Neural crest cell (in vitro differentiated cells): ENCODE results near the gene A1BG. TPM values are rescaled to one million over a fixed set of nuclear protein-coding genes. Genes with fewer than 3 reads are reported as not detected.

Source experiments
- DNase-seq: peaks from one replicate; pipeline ENCODE4 v3.0.0; 2021; ENCODE audit warnings: low read depth, mixed read lengths, low spot score
- H3K27ac Mint-ChIP-seq: one replicate; pipeline ENCODE4 v1.8.0; 2021; ENCODE audit warnings: mild to moderate bottlenecking, mixed read lengths; ENCODE audit not compliant: unreplicated experiment
- H3K27me3 Mint-ChIP-seq: 2 replicates; pipeline ENCODE4 v1.8.0; 2021; ENCODE audit warnings: low read depth, mild to moderate bottlenecking, mixed read lengths
- H3K36me3 Mint-ChIP-seq: 2 replicates; pipeline ENCODE4 v1.8.0; 2021; ENCODE audit warnings: low read depth, mild to moderate bottlenecking, mixed read lengths
- H3K4me1 Mint-ChIP-seq: 2 replicates; pipeline ENCODE4 v1.8.0; 2021; ENCODE audit warnings: mixed read lengths
- H3K4me3 Mint-ChIP-seq: one replicate; pipeline ENCODE4 v1.8.0; 2021; ENCODE audit warnings: mild to moderate bottlenecking, mixed read lengths
- H3K9me3 Mint-ChIP-seq: 2 replicates; pipeline ENCODE4 v1.8.0; 2021; ENCODE audit warnings: mixed read lengths
- CTCF ChIP-seq: fragments of 200-600 bp; sonication (generic); conservative IDR thresholded peaks from 2 replicates; pipeline ENCODE4 v1.5.0; 2021; ENCODE audit warnings: antibody characterized with exemption, mild to moderate bottlenecking
- total RNA-seq: library from RNA; stranded (reverse); gene quantifications from 2 replicates; pipeline ENCODE4 v1.2.1, GENCODE V29; 2021

The A1BG gene
- total RNA-seq, 1 donor from 2014 or later = 17.8 TPM

- peaks cover 12% of the 10 kb centered on the region for H3K36me3 Mint-ChIP-seq
- H3K27ac Mint-ChIP-seq = no peak overlapping the region
Observed at GRCh38 chr19:58399903-58400302, 46.6 kb upstream of the A1BG start.

DNA sequence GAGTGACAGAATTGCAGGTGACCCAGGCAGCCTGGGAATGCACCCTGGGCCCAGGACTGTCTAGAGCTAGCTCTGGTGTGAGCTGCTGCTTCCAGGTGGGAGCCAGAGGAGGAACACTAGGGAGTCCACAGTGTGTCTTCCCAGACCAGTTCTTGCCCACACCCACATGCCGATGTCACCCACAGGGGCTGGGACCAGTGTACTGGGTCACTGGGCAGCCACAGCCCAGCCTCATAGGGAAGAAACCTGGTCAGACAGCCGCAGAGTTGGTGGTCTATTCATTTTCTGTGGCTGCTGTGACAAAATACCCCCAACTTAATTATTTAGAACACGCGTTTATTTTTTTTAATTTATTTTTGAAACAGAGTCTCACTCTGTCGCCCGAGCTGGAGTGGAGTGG, 45.3 kb upstream of the A1BG start:
- TF ChIP-seq CTCF = no peak
- no peak for DNase-seq
- Mint-ChIP-seq H3K27ac (no peak overlapping the region), H3K27me3 (peaks cover 27% of the 10 kb centered on the region), H3K36me3 (peaks cover 16% of the 10 kb centered on the region), H3K9me3 (no peaks in the 10 kb centered on the region), H3K4me1 (peaks cover 31% of the 10 kb centered on the region), H3K4me3 (peak overlapping the region; percentile 81)

More at GRCh38 chr19:58399903-58400302, 46.6 kb upstream of the A1BG start:
- peaks cover 21% of the 10 kb centered on the region for H3K27me3 Mint-ChIP-seq
- H3K4me3 Mint-ChIP-seq = peak overlapping the region; percentile 94
- no peaks in the 10 kb centered on the region for H3K9me3 Mint-ChIP-seq
- DNase-seq = no peak
- TF ChIP-seq CTCF = no peak
- peaks cover 35% of the 10 kb centered on the region for H3K4me1 Mint-ChIP-seq

DNA sequence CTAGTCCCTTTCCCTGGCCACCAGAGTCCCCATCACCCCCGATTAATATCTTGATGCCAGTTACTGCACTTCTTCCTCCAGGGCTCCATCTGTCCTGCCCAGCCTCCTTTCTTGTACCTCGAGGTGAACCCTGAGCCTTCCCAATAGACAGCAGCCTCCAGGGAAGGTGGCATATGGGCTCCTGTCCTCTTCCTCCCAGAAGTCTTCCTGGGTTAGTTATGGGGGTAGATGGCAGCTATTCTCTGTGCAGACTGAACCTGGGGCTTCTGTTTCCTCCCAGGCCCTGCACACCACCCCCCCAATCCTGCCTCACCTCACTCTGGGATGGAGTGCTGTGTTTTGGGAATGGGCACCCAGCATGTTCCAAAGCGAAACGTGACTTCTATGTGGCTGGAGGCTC, 44.8 kb upstream of the A1BG start:
- peak overlapping the region; percentile 81 for H3K4me3 Mint-ChIP-seq
- DNase-seq = no peak
- peaks cover 16% of the 10 kb centered on the region for H3K36me3 Mint-ChIP-seq
- peaks cover 29% of the 10 kb centered on the region for H3K4me1 Mint-ChIP-seq
- TF ChIP-seq CTCF = no peak
- H3K27ac Mint-ChIP-seq = no peak overlapping the region
- peaks cover 27% of the 10 kb centered on the region for H3K27me3 Mint-ChIP-seq
- no peaks in the 10 kb centered on the region for H3K9me3 Mint-ChIP-seq

DNA sequence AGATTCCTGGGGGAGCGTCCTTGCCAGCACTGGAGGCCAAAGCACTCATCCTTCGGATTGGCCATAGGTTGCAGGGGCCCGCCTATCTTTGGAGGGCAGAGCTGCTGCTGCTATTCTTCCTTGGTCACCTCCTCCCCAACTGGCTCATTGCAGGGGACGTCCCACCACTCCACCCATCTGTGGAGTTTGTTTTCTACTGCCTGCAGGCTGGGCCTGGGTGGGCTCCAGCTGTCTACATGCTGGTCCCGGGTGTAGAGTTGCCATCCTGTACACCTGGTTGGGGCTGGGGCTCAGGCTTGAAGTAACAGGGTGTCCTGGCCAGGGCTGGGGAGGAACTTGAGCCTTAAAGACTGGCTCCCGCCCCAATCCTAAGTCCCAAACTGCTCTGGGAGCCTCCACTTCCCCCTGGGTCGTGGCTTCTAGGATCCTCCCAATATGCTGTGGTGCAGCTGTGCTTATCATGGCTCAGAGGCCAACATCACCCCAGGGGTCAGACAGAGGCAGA, 44.3 kb upstream of the A1BG start:
- Mint-ChIP-seq H3K36me3 (peaks cover 16% of the 10 kb centered on the region), H3K27ac (no peak overlapping the region), H3K27me3 (peaks cover 27% of the 10 kb centered on the region), H3K9me3 (no peaks in the 10 kb centered on the region), H3K4me1 (peaks cover 26% of the 10 kb centered on the region), H3K4me3 (peak overlapping the region; percentile 81)
- no peak for TF ChIP-seq CTCF
- DNase-seq = no peak

DNA sequence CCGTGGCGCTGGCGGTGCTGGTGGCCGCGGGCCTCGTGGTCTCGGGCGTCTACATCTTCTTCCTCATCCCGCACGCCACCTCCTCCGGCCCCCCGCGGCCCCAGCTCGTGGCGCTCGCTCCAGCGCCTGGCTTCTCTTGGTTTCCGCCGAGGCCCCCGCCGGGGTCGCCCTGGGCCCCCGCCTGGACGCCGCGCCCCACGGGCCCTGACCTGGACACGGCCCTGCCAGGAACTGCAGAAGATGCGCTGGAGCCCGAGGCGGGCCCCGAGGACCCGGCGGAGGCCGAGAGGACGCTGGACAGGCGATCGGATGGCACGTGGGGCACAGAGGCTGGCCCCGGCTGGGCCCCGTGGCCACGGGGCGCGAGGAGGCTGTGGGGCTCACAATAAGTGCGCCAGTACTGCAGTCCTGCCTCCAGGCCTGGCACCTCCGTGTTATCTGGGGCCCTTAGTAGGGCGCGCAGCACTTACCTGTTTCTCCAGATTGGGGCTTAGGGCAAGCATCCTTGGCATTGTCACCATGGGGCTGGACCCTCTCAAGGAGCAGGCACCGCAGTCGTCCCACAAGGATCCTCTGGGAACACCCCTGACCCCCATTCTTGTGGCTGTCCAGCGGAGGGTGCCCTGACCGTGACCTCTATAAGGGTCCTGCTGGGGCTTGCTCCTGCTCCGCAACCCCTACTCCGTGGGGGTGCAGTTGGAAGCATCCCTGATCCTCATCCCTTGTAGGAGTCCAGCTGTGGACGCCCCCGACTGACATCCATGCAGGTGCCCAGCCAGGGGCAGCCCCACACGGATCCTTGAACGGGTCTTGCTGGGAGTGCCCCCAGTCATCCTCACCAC, 43.6 kb upstream of the A1BG start:
- Mint-ChIP-seq H3K27ac (no peak overlapping the region), H3K36me3 (peaks cover 16% of the 10 kb centered on the region), H3K4me1 (peaks cover 26% of the 10 kb centered on the region), H3K4me3 (peak overlapping the region; percentile 81), H3K27me3 (peaks cover 27% of the 10 kb centered on the region), H3K9me3 (no peaks in the 10 kb centered on the region)
- DNase-seq = no peak
- no peak for TF ChIP-seq CTCF
